T-helper 22 cell (primary cell): ENCODE measurements around the gene MYO1F.
A peak's percentile ranks its signal among the peaks of the same experiment; 100 is the strongest.

Source experiments
- DNase-seq: peaks from one replicate; pipeline ENCODE4 v3.0.0-alpha.2; 2020; ENCODE audit warnings: low read depth

The MYO1F gene

GRCh38 chr19:8490395-8490760 lies 86.9 kb downstream of the MYO1F start:
- DNase-seq: no peak

GRCh38 chr19:8489561-8490394 lies 87.5 kb downstream of the MYO1F start:
- no peak for DNase-seq

- DNase-seq: no peak
Observed at GRCh38 chr19:8488365-8488764, 88.9 kb downstream of the MYO1F start.

GRCh38 chr19:8487137-8487851 lies 89.9 kb downstream of the MYO1F start:
- DNase-seq: peak; percentile 49

- DNase-seq: no peak
Observed at GRCh38 chr19:8486661-8487136, 90.5 kb downstream of the MYO1F start.

- no peak for DNase-seq
Observed at GRCh38 chr19:8485561-8486371, 91.5 kb downstream of the MYO1F start.

GRCh38 chr19:8484331-8484894 lies 92.8 kb downstream of the MYO1F start:
- DNase-seq: no peak

- no peak for DNase-seq
Observed at GRCh38 chr19:8483165-8483564, 94.1 kb downstream of the MYO1F start.

GRCh38 chr19:8482696-8483095 lies 94.5 kb downstream of the MYO1F start:
- DNase-seq: no peak

- no peak for DNase-seq
Observed at GRCh38 chr19:8481616-8482015, 95.6 kb downstream of the MYO1F start.

- DNase-seq: no peak
Observed at GRCh38 chr19:8481201-8481600, 96.0 kb downstream of the MYO1F start.

GRCh38 chr19:8478598-8478997 lies 98.6 kb downstream of the MYO1F start:
- DNase-seq: no peak

GRCh38 chr19:8477889-8478288 lies 99.4 kb downstream of the MYO1F start:
- no peak for DNase-seq

GRCh38 chr19:8476524-8476923 lies 100.7 kb downstream of the MYO1F start:
- DNase-seq: no peak

- no peak for DNase-seq
Observed at GRCh38 chr19:8475005-8475404, 102.2 kb downstream of the MYO1F start.

- DNase-seq: no peak
Observed at GRCh38 chr19:8473648-8474476, 103.4 kb downstream of the MYO1F start.
